Superior temporal gyrus (tissue), 1 donor: ENCODE data around the gene OR11H1.
"Not testable (repeated sequence)": the region's sequence is repeated elsewhere in the genome, so short reads cannot be mapped to it uniquely, and the experiment has no call there.

Source experiments
- DNase-seq: peaks from one replicate; pipeline ENCODE4 v3.0.0-alpha.2; 2016; ENCODE audit errors: extremely low spot score

The OR11H1 gene, protein sequence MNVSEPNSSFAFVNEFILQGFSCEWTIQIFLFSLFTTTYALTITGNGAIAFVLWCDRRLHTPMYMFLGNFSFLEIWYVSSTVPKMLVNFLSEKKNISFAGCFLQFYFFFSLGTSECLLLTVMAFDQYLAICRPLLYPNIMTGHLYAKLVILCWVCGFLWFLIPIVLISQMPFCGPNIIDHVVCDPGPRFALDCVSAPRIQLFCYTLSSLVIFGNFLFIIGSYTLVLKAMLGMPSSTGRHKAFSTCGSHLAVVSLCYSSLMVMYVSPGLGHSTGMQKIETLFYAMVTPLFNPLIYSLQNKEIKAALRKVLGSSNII

DNA sequence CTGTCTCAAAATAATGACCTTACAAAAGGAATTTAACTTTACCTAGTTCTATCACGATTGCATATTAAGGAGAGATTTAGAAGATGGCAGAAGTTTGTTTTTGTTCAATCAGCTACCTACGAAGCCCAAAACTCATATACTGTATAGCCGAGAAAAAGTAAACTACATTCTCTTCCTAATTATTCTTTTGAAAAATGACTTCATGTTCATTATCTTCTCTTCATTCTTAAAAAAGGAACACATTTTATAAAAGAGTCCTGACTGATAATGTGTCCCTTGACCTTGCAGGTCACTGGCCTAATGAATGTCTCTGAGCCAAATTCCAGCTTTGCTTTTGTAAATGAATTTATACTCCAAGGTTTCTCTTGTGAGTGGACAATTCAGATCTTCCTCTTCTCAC lies at the start of gene OR11H1:
TSS of gene OR11H1 (plus strand) at position 301 of the 400 bp plus-strand sequence. CDS start at position 301, 0 bp downstream.
- DNase-seq = not testable (repeated sequence)

DNA sequence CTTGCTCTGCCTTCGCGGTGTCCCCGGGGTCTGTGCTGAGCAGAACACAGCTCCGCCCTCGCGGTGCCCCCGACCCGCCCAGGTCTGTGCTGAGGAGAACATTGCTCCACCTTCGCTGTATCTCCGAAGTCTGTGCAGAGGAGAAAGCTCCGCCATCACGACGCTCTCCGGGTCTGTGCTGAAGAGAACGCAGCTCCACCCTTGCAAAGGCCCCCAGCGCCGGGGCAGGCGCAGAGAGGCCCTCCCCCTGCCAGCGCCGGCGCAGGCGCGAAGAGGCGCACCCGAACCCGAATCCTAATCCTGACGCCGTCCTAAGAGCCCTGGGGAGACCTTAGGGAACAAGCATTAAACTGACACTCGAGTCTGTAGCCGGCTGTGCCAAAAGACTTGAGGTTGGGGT lies 18.0 kb upstream of the OR11H1 start:
- DNase-seq = not testable (repeated sequence)

DNA sequence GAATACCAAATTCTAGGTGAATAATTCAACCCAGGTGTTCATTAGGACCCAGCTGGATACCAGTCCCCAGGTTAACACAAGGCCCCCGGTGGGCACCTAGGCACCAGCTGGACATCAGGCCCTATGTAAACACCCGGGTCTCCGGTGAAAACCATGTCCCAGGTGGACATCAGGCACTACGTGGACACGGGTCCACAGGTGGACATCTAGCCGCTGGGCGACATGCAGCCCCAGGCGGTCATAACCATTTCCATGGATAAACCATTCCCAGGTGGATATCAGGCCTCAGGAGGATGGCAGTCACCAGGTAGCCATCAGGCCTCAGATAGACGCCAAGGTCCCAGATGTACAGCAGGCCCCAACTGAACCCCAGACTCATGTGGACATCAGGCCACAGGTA lies 12.1 kb upstream of the OR11H1 start:
- not testable (repeated sequence) for DNase-seq

DNA sequence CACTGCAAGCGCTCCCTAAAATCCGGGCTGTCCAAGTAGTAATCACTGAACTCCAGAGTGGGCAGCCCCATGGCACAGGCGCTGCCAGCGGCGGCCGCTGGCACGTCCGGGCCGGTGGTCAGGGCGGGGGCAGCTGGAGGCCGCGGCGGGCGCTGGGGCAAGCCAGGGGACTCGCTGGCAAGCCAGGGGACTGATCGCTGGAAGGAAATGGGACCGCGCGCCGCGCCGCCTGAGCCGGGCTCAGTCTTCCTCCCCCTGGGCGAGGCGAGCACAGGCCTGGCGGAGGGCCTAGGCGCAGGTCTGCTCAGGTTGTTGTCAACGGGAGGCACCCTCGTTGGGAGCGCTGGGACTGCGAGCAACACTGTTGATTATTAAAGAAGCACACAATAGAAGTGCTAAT lies 25.8 kb downstream of the OR11H1 start:
- DNase-seq = not testable (repeated sequence)

DNA sequence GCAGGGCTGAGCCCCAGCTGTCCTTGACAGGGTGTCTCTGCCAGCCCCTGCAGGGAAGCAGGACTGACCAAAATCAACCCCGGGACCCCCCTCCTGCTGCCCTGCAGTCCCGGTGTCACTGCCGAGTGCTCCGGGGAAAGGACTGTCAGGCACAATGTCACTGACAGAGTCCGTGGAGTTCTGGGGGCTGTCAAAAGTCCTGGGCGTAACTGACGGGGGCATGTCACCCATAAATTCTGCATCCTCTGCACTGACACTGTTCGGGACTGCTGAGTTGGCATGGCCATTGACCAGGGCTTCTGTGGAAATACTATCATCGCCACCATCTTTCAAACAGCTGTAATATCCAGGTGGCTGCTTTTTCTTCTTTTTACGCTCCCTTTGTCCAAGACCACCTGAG lies 35.5 kb downstream of the OR11H1 start:
- not testable (repeated sequence) for DNase-seq

DNA sequence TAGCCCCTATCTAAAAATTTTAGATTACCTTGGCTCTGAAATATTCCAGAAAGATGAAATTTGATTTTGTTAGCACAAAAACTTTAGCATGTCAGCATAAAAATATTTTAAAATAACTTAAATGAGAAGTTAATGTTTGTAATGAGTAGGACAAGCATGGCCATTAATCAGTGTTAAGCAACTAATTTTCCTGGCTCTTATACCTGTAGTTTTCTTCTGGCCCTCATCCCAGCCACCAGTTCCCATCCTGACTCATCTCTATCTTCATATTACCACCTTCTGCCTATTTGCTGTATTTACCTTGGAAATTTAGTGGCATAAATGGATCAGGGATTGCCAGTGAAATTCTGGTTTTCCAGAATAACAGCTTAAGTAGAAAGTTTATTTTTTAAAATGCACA lies 37.1 kb downstream of the OR11H1 start:
- not testable (repeated sequence) for DNase-seq
